ENCODE measurements around the gene GRIK5. TPM values are rescaled to one million over a fixed set of nuclear protein-coding genes. Genes with fewer than 3 reads are reported as not detected.
"Not testable (repeated sequence)": the region's sequence is repeated elsewhere in the genome, so short reads cannot be mapped to it uniquely, and the experiment has no call there.

Gene GRIK5
- total and polyA plus RNA-seq, 4 donors: 0.09 to 0.42 (median 0.17) TPM; not detected in 1

GRCh38 chr19:42045575-42045974 lies 24.4 kb downstream of the GRIK5 start (continued):
- TF ChIP-seq RXRA (IDR thresholded peaks at IDR 0.05) (no peak), HNF4A (conservative IDR thresholded peaks at IDR 0.05) (no peak)

DNA sequence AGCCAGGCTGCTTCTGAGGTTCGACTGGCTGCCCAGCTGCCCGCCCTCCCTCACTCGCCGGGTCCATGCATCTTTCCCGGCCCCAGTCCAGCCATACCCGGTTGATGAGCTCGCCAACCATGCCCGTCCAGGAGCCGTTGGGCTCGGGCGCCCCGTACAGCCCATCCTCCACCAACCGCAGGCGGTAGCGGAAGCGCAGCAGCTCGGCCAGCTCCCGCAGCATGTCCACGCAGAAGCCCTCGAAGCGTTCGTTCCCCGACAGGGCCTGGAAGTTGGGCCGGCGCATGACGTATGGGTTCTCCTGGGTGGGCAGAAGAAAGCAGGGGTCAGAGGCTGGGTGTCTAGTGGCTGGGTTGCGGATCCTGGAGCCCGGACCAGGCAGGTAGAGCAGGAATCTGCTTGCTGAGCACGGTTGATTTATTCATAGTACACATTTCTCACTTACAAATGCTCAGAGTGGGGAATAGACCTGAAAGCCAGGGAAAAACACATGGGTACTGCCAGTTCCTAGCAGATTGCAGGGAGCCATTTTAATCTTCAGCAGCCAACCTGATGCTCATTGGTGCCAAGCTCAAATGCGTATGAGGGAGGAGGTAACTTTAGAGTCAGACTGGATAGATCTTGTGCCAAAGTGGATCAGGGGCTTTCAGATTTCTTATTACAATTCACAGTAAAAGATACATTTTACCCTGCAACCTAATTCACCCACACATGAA lies 27.4 kb downstream of the GRIK5 start:
- WGBS: 91% methylated on average over 30 of the region's 30 CpGs
- TF ChIP-seq FOXA2 (IDR thresholded peaks at IDR 0.05): no peak
- TF ChIP-seq, protein P1, sequence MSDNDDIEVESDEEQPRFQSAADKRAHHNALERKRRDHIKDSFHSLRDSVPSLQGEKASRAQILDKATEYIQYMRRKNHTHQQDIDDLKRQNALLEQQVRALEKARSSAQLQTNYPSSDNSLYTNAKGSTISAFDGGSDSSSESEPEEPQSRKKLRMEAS (IDR thresholded peaks at IDR 0.05): no peak
- TF ChIP-seq RAD21 (IDR thresholded peaks at IDR 0.05): no peak
- no peak for DNase-seq (ENCODE audit: low spot score)
- Histone ChIP-seq H3K9me3 (ENCODE audit: control insufficient read depth in 4 of 4, low read length in 3 of 4) (no peaks in the 10 kb centered on the region), H3K27ac (ENCODE audit: low read depth in 1 of 2, low read length in 2 of 2) (no peak overlapping the region), H3K4me1 (ENCODE audit: control insufficient read depth in 4 of 4, insufficient read depth in 4 of 4, low read length in 3 of 4) (no peaks in the 10 kb centered on the region), H3K9ac (ENCODE audit: low read depth in 1 of 2, low read length in 2 of 2) (no peak overlapping the region), H3K4me3 (ENCODE audit: low read depth in 1 of 3, low read length in 3 of 3) (no peak overlapping the region), H3K27me3 (ENCODE audit: control insufficient read depth in 4 of 4, insufficient read depth in 4 of 4, low read length in 3 of 4) (no peaks in the 10 kb centered on the region), H3K36me3 (ENCODE audit: control insufficient read depth in 4 of 4, insufficient read depth in 3 of 4, low read depth in 1 of 4, low read length in 3 of 4) (no peaks in the 10 kb centered on the region)

DNA sequence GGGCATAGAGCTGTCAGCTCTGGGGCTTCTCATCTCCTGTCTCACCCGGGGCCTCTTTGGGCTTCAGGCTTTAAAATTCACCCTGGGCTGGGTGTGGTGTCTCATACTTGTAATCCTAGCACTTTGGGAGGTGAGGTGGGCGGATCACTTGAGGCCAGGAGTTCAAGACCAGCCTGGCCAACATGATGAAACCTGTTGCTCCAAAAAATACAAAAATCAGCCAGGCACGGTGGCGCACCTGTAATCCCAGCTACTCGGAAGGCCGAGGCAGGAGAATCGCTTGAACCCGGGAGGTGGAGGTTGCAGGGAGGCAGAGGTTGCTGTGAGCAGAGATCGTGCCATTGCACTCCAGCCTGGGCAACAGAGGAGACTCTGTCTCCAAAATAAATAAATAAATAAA lies 29.5 kb downstream of the GRIK5 start:
- H3K27ac ChIP-seq (ENCODE audit: low read depth in 1 of 2, low read length in 2 of 2); H3K36me3 ChIP-seq (ENCODE audit: control insufficient read depth in 4 of 4, insufficient read depth in 3 of 4, low read depth in 1 of 4, low read length in 3 of 4); H3K27me3 ChIP-seq (ENCODE audit: control insufficient read depth in 4 of 4, insufficient read depth in 4 of 4, low read length in 3 of 4); H3K4me3 ChIP-seq (ENCODE audit: low read depth in 1 of 3, low read length in 3 of 3); H3K4me1 ChIP-seq (ENCODE audit: control insufficient read depth in 4 of 4, insufficient read depth in 4 of 4, low read length in 3 of 4); H3K9ac ChIP-seq (ENCODE audit: low read depth in 1 of 2, low read length in 2 of 2); H3K9me3 ChIP-seq (ENCODE audit: control insufficient read depth in 4 of 4, low read length in 3 of 4); DNase-seq (ENCODE audit: low spot score): not testable (repeated sequence)
- WGBS: 87% methylated on average over 9 of the region's 9 CpGs

DNA sequence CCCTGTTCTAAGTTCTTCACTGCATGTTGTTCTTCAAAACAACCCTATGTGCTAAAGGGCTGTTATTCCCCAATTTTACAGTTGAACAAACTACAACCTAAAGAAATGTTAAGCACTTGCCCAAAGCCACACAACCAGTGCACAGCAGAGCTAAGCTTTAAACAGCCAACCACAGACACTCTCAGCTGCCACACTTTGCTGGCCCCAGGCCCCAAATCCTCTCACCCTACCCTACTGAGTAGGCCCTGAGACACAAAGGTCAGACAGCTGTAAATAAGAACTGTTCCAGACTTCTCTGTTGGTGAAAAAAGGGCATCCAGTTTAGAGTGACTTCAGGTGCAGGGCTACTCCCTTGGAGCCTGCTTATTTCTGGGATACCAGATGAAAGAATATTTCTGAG lies 30.0 kb downstream of the GRIK5 start:
- no peak for DNase-seq (ENCODE audit: low spot score)
- TF ChIP-seq, protein P2, sequence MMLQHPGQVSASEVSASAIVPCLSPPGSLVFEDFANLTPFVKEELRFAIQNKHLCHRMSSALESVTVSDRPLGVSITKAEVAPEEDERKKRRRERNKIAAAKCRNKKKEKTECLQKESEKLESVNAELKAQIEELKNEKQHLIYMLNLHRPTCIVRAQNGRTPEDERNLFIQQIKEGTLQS (IDR thresholded peaks at IDR 0.05): no peak
- TF ChIP-seq YY1 (IDR thresholded peaks at IDR 0.05): no peak
- TF ChIP-seq CTCF (IDR thresholded peaks at IDR 0.05; ENCODE audit: low read depth, low read length, missing input control): no peak
- no peak for TF ChIP-seq TAF1 (conservative IDR thresholded peaks at IDR 0.05)
- no peak for TF ChIP-seq HNF4A (conservative IDR thresholded peaks at IDR 0.05)
- TF ChIP-seq NR2F2 (IDR thresholded peaks at IDR 0.05): no peak
- TF ChIP-seq JUND (IDR thresholded peaks at IDR 0.05): no peak
- no peak for TF ChIP-seq GABPA (IDR thresholded peaks at IDR 0.05 in 1 of 2, conservative IDR thresholded peaks at IDR 0.05 in 1 of 2)
- TF ChIP-seq FOXA1 (IDR thresholded peaks at IDR 0.05): no peak
- TF ChIP-seq, protein P1 (IDR thresholded peaks at IDR 0.05): no peak
- TF ChIP-seq ZBTB33 (IDR thresholded peaks at IDR 0.05): no peak
- TF ChIP-seq RAD21 (IDR thresholded peaks at IDR 0.05): no peak
- no peak for TF ChIP-seq FOXA2 (IDR thresholded peaks at IDR 0.05)
- TF ChIP-seq SP1 (IDR thresholded peaks at IDR 0.05): no peak
- TF ChIP-seq RXRA (IDR thresholded peaks at IDR 0.05): no peak
- Histone ChIP-seq H3K27ac (ENCODE audit: low read depth in 1 of 2, low read length in 2 of 2) (no peak overlapping the region), H3K4me1 (ENCODE audit: control insufficient read depth in 4 of 4, insufficient read depth in 4 of 4, low read length in 3 of 4) (no peaks in the 10 kb centered on the region), H3K36me3 (ENCODE audit: control insufficient read depth in 4 of 4, insufficient read depth in 3 of 4, low read depth in 1 of 4, low read length in 3 of 4) (no peaks in the 10 kb centered on the region), H3K9ac (ENCODE audit: low read depth in 1 of 2, low read length in 2 of 2) (no peak overlapping the region), H3K9me3 (ENCODE audit: control insufficient read depth in 4 of 4, low read length in 3 of 4) (no peaks in the 10 kb centered on the region), H3K4me3 (ENCODE audit: low read depth in 1 of 3, low read length in 3 of 3) (no peak overlapping the region), H3K27me3 (ENCODE audit: control insufficient read depth in 4 of 4, insufficient read depth in 4 of 4, low read length in 3 of 4) (no peaks in the 10 kb centered on the region)

All from liver (tissue), 9 donors.